Measurements from ENCODE around the gene INSM1.

INSM1 gene

DNA sequence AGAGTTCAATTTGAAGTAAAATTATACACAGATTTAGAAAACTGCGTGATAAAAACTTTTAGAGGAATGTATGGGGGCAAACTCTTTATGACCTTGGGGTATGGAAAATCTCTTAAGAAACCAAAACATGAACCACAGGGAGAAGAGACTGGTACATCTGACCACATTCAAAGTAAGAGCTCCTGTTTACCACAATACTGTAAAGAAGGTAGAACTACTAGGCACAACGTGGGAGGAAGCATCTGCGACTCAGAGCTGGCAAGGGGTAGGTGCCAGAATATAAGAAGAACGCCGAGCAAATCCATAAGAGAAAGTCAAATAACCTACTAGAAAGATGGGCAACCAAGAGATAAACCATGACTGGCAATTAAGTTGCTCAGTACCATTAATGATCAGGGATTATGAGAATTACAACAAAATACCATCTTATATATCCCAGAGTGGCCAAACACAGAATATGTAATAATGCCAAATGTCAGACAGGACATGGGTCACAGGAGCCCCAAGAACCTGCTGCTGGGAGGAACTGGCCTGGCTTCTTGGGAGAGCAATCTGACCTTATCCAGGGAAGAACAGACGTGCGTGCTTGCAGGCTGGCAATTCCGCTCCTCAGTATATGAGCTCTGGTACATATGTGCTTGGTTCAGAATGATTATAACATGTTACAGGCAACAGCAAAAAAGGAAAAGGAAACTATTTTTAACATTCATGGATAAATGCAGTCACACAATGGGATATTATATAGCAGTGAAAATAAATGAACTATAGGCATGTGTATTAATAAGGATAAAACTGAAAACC is 50.2 kb downstream of the INSM1 start:
- DNase-seq: no peak
- Histone ChIP-seq H3K4me3 (ENCODE audit: low read depth, low read length) (no peak overlapping the region), H3K27ac (no peak overlapping the region), H3K36me3 (replicated peaks) (no peaks in the 10 kb centered on the region), H3K27me3 (replicated peaks) (no peaks in the 10 kb centered on the region)
- TF ChIP-seq, protein P1, sequence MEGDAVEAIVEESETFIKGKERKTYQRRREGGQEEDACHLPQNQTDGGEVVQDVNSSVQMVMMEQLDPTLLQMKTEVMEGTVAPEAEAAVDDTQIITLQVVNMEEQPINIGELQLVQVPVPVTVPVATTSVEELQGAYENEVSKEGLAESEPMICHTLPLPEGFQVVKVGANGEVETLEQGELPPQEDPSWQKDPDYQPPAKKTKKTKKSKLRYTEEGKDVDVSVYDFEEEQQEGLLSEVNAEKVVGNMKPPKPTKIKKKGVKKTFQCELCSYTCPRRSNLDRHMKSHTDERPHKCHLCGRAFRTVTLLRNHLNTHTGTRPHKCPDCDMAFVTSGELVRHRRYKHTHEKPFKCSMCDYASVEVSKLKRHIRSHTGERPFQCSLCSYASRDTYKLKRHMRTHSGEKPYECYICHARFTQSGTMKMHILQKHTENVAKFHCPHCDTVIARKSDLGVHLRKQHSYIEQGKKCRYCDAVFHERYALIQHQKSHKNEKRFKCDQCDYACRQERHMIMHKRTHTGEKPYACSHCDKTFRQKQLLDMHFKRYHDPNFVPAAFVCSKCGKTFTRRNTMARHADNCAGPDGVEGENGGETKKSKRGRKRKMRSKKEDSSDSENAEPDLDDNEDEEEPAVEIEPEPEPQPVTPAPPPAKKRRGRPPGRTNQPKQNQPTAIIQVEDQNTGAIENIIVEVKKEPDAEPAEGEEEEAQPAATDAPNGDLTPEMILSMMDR (IDR thresholded peaks at IDR 0.05; ENCODE audit: low read depth, low read length, missing control alignments): no peak
- in situ Hi-C loops (cut with HindIII; ENCODE audit: low pct_ligation_motif_present, low sequenced_read_pairs): no loop called here

Data from brain microvascular endothelial cell (primary cell).